HG02610 (cell line): ENCODE results near the gene OR4N2.
"Not testable (repeated sequence)": the region's sequence is repeated elsewhere in the genome, so short reads cannot be mapped to it uniquely, and the experiment has no call there.

Source experiments
- ATAC-seq: cut with Tn5 transposase; IDR thresholded peaks from one replicate; pipeline ENCODE4 v1.9.1; 2021; ENCODE audit warnings: mild to moderate bottlenecking, moderate library complexity; ENCODE audit not compliant: unreplicated experiment

OR4N2 gene, protein sequence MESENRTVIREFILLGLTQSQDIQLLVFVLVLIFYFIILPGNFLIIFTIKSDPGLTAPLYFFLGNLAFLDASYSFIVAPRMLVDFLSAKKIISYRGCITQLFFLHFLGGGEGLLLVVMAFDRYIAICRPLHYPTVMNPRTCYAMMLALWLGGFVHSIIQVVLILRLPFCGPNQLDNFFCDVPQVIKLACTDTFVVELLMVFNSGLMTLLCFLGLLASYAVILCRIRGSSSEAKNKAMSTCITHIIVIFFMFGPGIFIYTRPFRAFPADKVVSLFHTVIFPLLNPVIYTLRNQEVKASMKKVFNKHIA

DNA sequence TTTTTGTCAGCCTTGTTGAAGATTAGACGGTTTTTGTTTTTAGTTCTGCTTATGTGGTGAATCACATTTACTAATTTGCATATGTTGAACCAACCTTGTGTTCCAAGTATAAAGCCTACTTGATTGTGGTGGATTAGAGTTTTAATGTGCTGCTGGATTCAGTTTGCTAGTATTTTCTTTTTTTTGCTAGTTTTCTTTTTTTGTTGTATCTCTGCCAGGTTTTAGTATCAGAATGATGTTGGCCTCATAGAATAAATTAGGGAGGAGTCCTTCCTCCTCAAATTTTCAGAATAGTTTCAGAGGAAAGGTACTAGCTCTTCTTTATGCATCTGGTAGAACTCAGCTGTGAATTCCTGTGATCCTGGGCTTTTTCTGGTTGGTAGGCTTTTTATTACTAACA is at the start of gene OR4N2:
Gene OR4N2, plus strand, starts transcription at position 301 of the 400 bp plus-strand sequence. CDS start 23,679 bp downstream, outside the sequence.
- ATAC-seq = not testable (repeated sequence)

DNA sequence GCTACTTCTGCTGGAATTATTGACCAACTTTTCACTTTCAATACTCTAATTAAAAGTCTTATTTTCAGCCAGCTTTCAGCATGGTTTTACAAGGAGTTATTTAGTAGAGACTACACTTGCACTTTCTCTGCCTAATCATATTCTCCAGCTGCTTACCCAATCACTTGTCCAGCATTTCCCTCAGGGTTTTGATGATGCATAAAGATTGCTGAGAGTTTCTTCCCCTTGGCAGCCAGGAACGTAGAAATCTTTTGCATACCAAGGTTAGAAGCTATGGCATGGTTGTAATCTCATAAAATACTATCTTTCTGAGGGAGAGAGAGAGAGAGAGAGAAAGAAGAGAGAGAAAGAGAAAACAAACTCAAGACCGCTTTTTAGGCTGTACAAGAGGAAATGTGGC is 49.4 kb upstream of the OR4N2 start:
- ATAC-seq = no peak

DNA sequence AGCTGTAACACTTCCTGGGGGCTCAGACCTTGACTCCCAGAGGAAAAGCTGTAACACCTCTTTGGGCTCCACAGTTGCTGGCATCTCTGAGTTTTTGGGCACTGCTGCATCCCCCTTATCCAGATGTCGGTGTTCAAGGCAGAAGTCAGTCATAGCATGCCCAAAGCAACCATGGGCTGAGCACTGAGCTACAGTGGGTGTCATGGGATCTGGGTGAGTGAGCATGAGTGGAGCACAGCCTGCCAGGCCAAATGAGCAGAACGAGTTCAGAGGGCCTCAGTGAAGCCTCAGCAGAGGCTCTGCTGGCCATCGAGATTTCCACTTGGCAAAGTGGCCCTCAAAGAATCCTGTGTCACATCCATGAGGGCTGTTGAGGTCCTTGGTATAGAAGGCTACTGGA is 32.1 kb upstream of the OR4N2 start:
- not testable (repeated sequence) for ATAC-seq

DNA sequence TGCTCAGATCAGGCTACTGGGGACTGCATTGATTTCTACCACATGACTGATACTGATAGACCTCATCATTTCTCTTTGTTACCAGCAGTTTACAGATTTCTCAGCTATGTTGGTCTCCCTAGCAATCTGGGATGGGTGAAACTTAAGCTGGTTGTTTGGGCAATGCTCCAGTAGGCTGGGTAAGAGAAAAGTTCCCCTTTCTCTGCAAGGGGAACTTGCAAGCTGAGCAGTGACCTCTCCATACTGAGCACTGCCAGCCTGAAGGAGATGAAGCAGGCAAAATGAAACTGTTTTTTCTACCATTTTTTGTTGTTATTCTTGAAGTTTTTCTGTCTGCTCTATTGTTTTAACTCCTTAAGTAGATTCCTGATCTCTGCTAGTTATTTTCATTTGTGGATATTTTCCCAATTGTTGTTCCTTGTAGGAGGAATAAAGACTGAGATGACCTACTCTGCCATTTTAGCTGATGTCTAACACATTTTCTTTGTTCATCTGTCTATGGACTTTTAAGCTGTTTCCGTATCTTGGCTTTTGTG is 31.6 kb upstream of the OR4N2 start:
- ATAC-seq = no peak

DNA sequence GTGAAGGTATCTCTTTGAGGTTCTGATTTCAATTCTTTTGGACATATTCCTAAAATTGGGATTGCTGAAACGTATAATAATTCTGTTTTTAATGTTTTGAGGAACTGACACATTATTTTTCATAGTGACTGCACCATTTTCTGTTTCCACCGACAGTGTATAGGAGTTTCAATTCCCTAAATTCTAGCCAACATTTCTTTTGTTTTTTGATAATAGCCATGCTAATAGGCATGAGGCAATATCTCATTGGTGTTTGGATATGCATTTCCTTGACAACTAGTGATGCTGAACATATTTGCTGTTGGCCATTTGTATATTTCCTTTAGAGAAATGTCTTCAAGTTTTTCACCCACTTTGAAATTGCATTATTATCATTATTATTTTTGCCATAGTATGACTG is 31.1 kb upstream of the OR4N2 start:
- not testable (repeated sequence) for ATAC-seq

DNA sequence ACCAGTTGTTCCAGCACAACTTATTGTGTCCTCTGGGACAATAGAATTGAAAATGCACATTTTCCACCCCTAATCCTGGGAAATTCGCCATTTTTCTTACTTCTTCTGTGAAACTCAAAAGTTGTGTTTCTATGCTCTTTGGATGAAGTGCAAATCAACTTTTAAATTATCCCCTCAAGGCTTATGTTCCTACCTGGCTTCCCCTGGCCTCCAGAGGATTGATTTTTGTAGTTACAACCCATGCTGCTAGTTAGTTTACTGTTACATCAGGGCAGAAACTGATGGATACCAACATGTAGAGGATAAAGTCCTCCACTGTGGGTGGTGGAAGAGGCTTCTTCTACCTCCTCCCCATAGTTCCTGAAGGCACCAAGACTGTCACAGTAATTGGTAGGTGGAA is 30.4 kb upstream of the OR4N2 start, which contains the start of gene OR4M1:
Gene OR4M1, plus strand, starts transcription at position 301 of the 400 bp plus-strand sequence. CDS start 6,819 bp downstream, outside the sequence.
- ATAC-seq = not testable (repeated sequence)

DNA sequence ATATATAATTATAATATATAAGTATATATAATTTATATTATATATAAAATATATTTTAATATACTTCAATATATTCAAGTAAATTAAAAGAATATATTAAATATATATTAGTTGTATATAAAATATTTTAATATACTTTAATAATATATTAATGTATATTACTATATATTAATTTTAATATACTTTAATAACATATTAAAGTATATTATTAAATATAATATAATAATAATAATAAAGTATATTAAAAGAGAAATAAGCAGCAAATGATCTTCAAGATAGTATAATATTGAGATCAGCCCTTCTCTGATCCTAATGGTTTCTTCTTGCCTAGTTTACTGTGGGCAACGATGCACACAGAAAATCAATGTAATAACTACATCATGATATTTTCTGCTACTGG is 28.0 kb upstream of the OR4N2 start:
- ATAC-seq = no peak

DNA sequence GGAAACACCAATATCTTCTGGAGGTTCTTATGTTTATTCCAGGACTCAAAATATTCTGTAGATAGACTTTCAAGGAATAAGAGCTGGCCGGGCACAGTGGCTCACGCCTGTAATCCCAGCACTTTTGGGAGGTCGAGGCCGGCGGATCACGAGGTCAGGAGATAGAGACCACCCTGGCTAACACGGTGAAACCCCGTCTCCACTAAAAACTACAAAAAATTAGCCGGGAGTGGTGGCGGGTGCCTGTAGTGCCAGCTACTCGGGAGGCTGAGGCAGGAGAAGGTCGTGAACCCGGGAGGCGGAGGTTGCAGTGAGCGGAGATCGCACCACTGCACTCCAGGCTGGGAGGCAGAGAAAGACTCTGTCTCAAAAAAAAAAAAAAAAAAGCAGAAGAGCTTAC is 17.7 kb upstream of the OR4N2 start:
- ATAC-seq = not testable (repeated sequence)

DNA sequence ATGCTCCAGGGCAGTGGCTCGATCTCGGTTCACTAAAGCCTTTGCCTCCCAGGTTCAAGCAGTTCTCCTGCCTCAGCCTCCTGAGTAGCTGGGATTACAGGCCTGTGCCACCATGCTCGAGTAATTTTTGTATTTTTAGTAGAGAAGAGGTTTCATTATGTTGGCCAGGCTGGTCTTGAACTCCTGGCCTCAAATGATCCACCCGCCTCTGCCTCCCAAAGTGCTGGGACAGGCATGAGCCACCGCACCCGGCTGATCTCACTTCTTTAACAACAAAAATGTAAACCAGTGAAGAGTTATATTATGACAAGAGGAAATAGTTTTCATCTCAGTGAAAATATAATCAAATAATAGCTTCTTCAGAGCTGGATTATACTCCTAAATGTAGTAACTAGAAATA is 16.3 kb upstream of the OR4N2 start:
- ATAC-seq = not testable (repeated sequence)

DNA sequence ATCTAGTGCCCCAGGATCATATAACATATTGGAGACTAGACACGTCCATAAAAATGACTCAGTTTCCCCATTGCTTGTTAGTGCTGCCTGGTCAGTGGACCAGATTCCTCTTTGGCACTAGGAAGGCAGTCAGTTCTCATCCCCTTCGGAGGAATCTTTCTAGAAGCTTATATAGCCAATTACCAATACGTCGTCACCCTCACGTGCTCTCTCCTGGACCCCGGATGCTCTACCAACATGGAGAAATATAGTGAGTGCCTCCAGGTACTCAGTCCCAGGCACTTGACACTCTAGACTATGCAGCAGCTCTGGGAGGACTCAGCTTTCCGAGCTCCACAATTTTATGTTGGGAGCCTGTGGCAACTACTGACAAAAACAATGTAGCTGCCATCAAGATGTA is 15.4 kb upstream of the OR4N2 start:
- not testable (repeated sequence) for ATAC-seq

DNA sequence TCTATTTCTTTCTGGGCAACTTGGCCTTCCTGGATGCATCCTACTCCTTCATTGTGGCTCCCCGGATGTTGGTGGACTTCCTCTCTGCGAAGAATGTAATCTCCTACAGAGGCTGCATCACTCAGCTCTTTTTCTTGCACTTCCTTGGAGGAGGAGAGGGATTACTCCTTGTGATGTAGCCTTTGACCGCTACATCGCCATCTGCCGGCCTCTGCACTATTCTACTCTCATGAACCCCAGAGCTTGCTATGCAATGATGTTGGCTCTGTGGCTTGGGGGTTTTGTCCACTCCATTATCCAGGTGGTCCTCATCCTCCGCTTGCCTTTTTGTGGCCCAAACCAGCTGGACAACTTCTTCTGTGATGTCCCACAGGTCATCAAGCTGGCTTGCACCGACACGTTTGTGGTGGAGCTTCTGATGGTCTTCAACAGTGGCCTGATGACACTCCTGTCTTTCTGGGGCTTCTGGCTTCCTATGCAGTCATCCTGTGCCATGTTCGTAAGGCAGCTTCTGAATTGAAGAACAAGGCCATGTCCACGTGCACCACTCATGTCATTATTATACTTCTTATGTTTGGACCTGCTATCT is 7.0 kb upstream of the OR4N2 start:
- not testable (repeated sequence) for ATAC-seq

DNA sequence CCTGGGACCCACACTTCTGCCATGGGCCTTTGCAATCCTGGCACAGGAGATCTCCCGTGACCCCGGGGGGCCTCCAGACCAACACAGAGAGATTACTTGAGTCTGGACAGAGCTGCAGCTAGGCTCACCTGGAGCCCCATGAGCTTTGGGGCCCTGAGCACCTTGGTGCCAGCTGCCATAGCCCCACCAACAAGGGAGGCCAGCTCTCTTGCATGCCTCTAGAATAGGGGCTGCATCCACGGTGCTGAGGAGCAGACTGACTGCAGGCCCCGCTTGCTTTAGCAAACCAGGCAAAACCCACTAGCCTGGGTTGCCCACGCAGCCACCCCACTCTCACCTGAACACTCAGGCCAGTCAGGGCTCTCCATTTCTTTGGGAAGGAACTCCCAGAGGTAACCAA is 3.7 kb upstream of the OR4N2 start:
- no peak for ATAC-seq

DNA sequence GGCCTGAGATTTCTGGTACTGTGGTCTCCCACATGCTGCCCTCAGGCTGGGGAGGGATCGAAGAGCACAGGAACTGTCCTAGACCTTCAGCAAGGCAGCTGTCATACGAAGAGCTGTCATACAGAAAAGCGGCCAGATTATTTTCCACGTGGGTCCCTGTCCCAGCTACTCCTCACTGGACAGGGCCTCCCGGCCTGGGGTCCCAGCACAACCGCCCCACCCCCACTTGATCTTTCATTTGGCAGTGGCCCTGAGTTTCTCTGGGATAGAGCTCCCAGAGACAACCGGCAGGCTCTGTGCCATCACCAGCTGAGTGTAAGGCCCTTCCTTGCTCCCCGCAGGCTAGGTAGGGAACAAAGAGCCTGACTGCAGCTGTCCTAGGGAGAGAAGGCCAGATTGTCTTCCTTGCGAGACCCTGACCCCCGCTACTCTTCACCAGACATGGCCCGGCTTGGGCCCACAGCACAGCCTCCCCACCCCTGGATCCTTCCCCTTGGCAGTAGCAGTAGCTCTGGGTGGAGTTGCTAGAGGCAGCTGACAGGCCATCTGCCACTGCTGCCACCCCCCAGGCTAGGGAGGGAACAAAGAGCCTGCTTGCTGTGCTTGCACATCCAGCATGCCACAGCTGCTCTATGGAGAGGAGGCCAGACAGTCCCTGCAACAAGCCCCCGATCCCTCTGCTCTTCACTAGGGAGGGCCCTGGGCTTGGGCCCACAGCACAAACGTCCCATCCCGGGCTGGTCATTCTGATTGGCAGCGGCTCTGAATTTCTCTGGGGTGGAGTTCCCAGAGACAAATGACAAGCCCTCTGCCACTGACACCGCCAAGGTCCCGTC is 3.1 kb upstream of the OR4N2 start:
- ATAC-seq = no peak

DNA sequence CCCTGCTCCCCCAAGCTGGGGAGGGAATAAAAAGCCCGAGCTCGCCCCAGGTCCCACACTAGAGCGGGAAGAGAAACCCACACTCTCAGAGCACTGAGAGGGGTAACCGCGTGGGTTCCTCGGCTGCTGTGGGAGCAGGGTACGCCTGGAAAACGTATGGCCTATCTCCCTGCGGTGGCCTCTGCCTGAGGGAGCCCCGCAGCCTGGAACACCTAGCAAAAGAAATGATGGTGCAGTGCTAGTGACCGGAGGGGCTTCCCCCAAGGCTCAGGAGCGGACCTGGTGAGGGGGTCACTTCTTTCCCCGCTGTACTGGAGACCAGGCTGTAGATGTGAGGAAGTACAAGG is 2.5 kb upstream of the OR4N2 start:
- ATAC-seq = no peak

DNA sequence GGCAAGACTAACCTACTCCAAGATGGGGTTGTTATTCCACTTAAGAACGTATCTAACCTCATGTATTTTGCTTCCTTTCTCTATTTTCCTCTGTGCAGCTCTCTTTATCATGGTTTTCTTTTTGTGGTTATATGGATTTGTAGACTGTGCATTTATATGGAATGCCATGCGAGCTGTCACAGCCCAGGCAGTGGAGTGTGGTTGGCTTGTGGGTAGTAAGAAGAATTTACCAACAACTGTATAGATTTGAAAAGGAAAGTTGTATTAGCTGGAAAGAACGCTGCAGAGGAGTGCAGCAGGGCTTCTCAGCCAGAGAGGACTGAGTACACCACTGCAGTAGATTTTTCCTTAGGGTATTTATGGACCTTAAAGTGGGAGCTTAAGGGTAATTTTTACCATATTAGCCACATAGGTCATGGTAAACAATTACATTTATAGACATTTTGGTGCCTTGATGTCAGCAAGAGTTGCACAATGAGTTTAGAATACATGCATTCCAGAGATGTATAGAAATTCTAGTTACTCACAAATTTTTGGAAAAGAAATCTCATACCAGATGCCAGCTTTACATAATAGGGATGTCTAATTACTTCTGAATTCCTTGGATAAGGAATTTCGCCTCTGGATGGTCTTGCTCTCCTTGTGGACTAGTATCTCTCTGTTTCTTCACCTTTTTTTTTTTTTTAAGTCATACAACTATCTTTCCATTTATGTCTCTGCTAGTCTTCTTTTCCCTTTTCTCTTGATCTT is 9.8 kb downstream of the OR4N2 start:
- ATAC-seq = not testable (repeated sequence)

DNA sequence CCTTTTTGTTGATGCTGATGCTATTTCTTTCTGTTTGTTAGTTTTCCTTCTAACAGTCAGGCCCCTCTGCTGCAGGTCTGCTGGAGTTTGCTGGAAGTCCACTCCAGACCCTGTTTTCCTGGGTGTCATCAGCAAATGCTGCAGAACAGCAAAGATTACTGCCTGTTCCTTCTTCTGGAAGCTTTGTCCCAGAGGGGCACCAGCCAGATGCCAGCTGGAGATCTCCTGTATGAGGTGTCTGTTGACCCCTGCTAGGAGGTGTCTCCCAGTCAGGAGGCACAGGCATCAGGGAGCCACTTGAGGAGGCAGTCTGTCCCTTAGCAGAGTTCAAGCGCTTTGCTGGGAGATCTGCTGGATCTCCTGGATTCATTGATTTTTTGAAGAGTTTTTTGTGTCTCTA is 16.3 kb downstream of the OR4N2 start:
- not testable (repeated sequence) for ATAC-seq

DNA sequence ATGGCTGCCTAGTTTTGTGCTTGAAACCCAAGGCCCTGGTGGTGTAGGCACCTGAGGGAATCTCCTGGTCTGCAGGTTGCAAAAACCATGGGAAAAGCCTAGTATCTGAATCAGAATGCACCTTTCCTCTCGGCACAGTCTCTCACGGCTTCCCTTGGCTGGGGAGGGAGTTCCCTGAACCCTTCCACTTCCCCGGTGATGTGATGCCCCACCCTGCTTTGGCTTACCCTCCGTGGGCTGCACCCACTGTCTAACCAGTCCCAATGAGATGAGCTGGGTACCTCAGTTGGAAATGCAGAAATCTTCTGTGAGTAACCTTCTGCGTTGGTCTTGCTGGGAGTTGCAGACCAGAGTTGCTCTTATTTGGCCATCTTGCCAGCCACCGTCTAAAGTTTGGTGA is 17.4 kb downstream of the OR4N2 start:
- not testable (repeated sequence) for ATAC-seq

DNA sequence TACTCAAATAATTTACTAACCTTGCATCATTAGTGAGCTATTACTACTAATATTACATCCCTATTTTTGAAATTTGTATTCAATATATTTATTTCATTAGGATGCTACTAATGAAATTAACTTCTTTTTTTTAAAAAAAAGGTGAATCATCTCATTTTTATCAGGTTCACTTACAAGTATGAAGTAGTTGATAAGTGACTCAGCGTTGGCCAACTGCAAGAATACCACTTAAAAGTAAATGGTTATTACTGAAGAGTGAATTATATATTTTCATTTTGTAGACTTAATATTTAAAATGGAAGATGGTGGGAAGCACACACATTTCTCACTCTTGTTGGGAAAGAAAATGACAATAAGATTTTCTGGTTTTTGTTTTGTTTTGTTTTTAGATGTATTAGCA is 19.6 kb downstream of the OR4N2 start:
- ATAC-seq = no peak

DNA sequence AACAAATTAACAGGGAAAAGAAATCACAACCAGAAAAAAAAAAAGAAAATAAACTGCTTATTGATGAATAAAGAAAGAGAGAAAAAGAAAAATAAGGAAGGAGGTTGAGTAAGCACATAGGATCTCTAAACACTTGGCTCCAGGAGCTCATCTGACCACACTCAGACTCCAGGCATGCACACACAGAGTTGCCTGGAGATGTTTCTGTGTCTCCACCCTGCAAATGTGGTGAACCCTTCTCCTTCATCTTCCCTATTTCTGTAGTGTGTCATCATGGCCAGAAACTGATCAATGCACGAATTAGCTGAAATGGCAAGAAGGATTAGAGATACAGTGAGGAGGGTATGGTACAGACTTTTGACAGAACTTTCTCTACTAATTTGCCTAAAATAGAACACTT is 20.2 kb downstream of the OR4N2 start:
- ATAC-seq = no peak

DNA sequence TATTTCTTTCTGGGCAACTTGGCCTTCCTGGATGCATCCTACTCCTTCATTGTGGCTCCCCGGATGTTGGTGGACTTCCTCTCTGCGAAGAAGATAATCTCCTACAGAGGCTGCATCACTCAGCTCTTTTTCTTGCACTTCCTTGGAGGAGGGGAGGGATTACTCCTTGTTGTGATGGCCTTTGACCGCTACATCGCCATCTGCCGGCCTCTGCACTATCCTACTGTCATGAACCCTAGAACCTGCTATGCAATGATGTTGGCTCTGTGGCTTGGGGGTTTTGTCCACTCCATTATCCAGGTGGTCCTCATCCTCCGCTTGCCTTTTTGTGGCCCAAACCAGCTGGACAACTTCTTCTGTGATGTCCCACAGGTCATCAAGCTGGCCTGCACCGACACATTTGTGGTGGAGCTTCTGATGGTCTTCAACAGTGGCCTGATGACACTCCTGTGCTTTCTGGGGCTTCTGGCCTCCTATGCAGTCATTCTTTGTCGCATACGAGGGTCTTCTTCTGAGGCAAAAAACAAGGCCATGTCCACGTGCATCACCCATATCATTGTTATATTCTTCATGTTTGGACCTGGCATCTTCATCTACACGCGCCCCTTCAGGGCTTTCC is 24.2 kb downstream of the OR4N2 start:
- not testable (repeated sequence) for ATAC-seq
